Measurements from ENCODE around the gene EDIL3. TPM values are rescaled to one million over a fixed set of nuclear protein-coding genes. Genes with fewer than 3 reads are reported as not detected.

The EDIL3 gene
- total and polyA plus RNA-seq, 2 of the 8 experiments (the other 6 are each of a cell fraction or from before 2014, with no cell fraction given): 14.7 to 47.2 TPM

GRCh38 chr5:84036842-84037241 is 347.8 kb downstream of the EDIL3 start:
- Histone ChIP-seq H3K18ac (ENCODE audit: extremely low read depth, low read length) (no peak overlapping the region), H2BK20ac (ENCODE audit: low read length) (no peak overlapping the region), H2AFZ (ENCODE audit: low read length) (no peak overlapping the region), H3K27me3 (replicated peaks in 1 of 4; ENCODE audit: control insufficient read depth in 3 of 4, extremely low read depth in 1 of 4, insufficient read depth in 3 of 4, low read length in 3 of 4) (no peaks in the 10 kb centered on the region), H3K23ac (ENCODE audit: insufficient read length) (no peak overlapping the region), H3K4me3 (ENCODE audit: extremely low read depth in 1 of 4, insufficient read depth in 2 of 4, low read depth in 3 of 4, low read length in 4 of 4) (no peak overlapping the region), H3K23me2 (ENCODE audit: low read depth, low read length) (no peaks in the 10 kb centered on the region), H4K91ac (replicated peaks; ENCODE audit: insufficient read length, low read length) (no peak overlapping the region), H3K4ac (replicated peaks; ENCODE audit: insufficient read length, low read depth, low read length) (no peak overlapping the region), H3K9ac (replicated peaks in 1 of 4; ENCODE audit: extremely low read depth in 1 of 4, low read depth in 3 of 4, low read length in 3 of 4) (no peak overlapping the region), H2BK15ac (ENCODE audit: low read length) (no peak overlapping the region), H4K8ac (ENCODE audit: extremely low read depth, insufficient read depth, low read length) (no peak overlapping the region), H3K79me2 (ENCODE audit: control insufficient read depth in 1 of 2, insufficient read depth in 2 of 2, low read length in 2 of 2) (no peaks in the 10 kb centered on the region), H3K14ac (ENCODE audit: insufficient read length) (no peak overlapping the region), H3K4me2 (ENCODE audit: insufficient read depth in 1 of 2, low read depth in 2 of 2, low read length in 2 of 2) (no peak overlapping the region), H2AK5ac (ENCODE audit: low read depth, low read length) (no peak overlapping the region), H3K27ac (ENCODE audit: low read depth, low read length) (no peak overlapping the region), H3K36me3 (ENCODE audit: control insufficient read depth in 2 of 4, insufficient read depth in 4 of 4, low read length in 3 of 4) (no peaks in the 10 kb centered on the region), H2BK5ac (ENCODE audit: low read depth, low read length) (no peak overlapping the region), H2BK12ac (ENCODE audit: low read depth, low read length) (no peak overlapping the region), H3K79me1 (ENCODE audit: low read depth, low read length) (no peaks in the 10 kb centered on the region), H3K9me3 (ENCODE audit: insufficient read depth in 2 of 2, low read depth in 1 of 2, low read length in 1 of 2) (no peaks in the 10 kb centered on the region), H3K4me1 (replicated peaks in 1 of 4; ENCODE audit: control insufficient read depth in 3 of 4, insufficient read depth in 4 of 4, low read length in 3 of 4) (peaks cover 3 to 8% (median 4%) of the 10 kb centered on the region in 4 experiments; a peak in 3 of 7 replicates), H2BK120ac (replicated peaks; ENCODE audit: low read depth, low read length) (no peak overlapping the region), H4K5ac (ENCODE audit: insufficient read length, low read depth, low read length) (no peak overlapping the region), H3K56ac (replicated peaks; ENCODE audit: insufficient read length, low read depth, low read length) (no peak overlapping the region), H4K20me1 (replicated peaks in 1 of 2; ENCODE audit: control insufficient read depth in 1 of 2, insufficient read depth in 2 of 2, low read length in 2 of 2) (no peaks in the 10 kb centered on the region)
- POLR2A ChIA-PET (ENCODE audit: partially characterized antibody): no interaction called here
- DNase-seq (ENCODE audit: low read depth in 1 of 2, low spot score in 2 of 2) (peak; percentile 7 to 52), FAIRE-seq (peak; percentile 78)
- CTCF ChIA-PET (ENCODE audit: partially characterized antibody): interaction anchor here (0.6 to 1.6 kb wide), 2 partner anchors 32 to 43 kb away, joined by 3 to 4 read pairs; no protein-coding TSS in a partner anchor
- 29% methylated on average over 1 of the region's 1 CpG; no CpG with 5 or more reads in 1 of the 2 experiments for WGBS, 2 experiments (ENCODE audit: extremely low coverage in 1 of 2, insufficient coverage in 1 of 2, insufficient read length in 1 of 2, insufficient replicate concordance in 2 of 2, low coverage in 1 of 2, low lambda C conversion rate in 2 of 2, missing lambda C conversion rate in 1 of 2)
- TF ChIP-seq BACH1 (IDR thresholded peaks at IDR 0.05; ENCODE audit: low read length): no peak
- no peak for TF ChIP-seq POLR2AphosphoS5 (IDR thresholded peaks at IDR 0.05; ENCODE audit: low read depth, low read length)
- TF ChIP-seq RBBP5 (IDR thresholded peaks at IDR 0.05; ENCODE audit: borderline replicate concordance, low read depth, low read length): no peak
- TF ChIP-seq TCF12 (IDR thresholded peaks at IDR 0.05; ENCODE audit: low read depth, low read length): no peak
- TF ChIP-seq KDM1A (IDR thresholded peaks at IDR 0.05; ENCODE audit: borderline replicate concordance, low read length): 0 out of 2 replicates have a peak, but pooled peaks have one; percentile 17
- TF ChIP-seq, protein P1, sequence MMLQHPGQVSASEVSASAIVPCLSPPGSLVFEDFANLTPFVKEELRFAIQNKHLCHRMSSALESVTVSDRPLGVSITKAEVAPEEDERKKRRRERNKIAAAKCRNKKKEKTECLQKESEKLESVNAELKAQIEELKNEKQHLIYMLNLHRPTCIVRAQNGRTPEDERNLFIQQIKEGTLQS (IDR thresholded peaks at IDR 0.05; ENCODE audit: insufficient read depth, low read depth, low read length): no peak
- TF ChIP-seq GTF2F1 (IDR thresholded peaks at IDR 0.05; ENCODE audit: borderline replicate concordance, low read depth, low read length): no peak
- peak; percentile 68; the same call in 1 of the 2 replicates for TF ChIP-seq YY1 (IDR thresholded peaks at IDR 0.05; ENCODE audit: low read depth, low read length)
- TF ChIP-seq, protein P2, sequence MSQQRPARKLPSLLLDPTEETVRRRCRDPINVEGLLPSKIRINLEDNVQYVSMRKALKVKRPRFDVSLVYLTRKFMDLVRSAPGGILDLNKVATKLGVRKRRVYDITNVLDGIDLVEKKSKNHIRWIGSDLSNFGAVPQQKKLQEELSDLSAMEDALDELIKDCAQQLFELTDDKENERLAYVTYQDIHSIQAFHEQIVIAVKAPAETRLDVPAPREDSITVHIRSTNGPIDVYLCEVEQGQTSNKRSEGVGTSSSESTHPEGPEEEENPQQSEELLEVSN (IDR thresholded peaks at IDR 0.05): no peak
- TF ChIP-seq ATF2 (IDR thresholded peaks at IDR 0.05; ENCODE audit: low read length): no peak
- TF ChIP-seq CHD2 (IDR thresholded peaks at IDR 0.05; ENCODE audit: low read length): no peak
- no peak for TF ChIP-seq ZNF274 (IDR thresholded peaks at IDR 0.05; ENCODE audit: borderline replicate concordance, extremely low read depth, low read length)

All from H1 (cell line).